PFSK-1 (cell line): ENCODE results near the gene ISG15.

ENCODE experiments used
- FOXP2 ChIP-seq: optimal IDR thresholded peaks from 2 replicates; pipeline ENCODE3; 2011; ENCODE audit warnings: borderline replicate concordance, control low read depth, inconsistent platforms; ENCODE audit not compliant: insufficient read depth; ENCODE audit errors: extremely low read length, extremely low read depth
- POLR2AphosphoS5 ChIP-seq: IDR thresholded peaks from 2 replicates; pipeline ENCODE4 v1.6.1; 2012; ENCODE audit warnings: low read depth, mild to moderate bottlenecking, control low read depth, low read length, moderate library complexity
- REST ChIP-seq, 2 experiments: IDR thresholded peaks; 2 replicates each; pipeline versions ENCODE4 v1.6.1 to v1.8.0; 2011 to 2012; ENCODE audit warnings: low read depth in 2 of 2, low read length in 2 of 2, control low read depth in 1 of 2, inconsistent platforms in 1 of 2, mild to moderate bottlenecking in 1 of 2, moderate library complexity in 1 of 2; ENCODE audit not compliant: insufficient read depth in 1 of 2
- SIN3A ChIP-seq: IDR thresholded peaks from 2 replicates; pipeline ENCODE4 v1.6.1; 2012; ENCODE audit warnings: mild to moderate bottlenecking, low read length, moderate library complexity, borderline replicate concordance; ENCODE audit not compliant: insufficient read depth
- TAF1 ChIP-seq: IDR thresholded peaks from 2 replicates; pipeline ENCODE4 v1.6.1; 2012; ENCODE audit warnings: low read length, control low read depth, borderline replicate concordance; ENCODE audit not compliant: insufficient read depth

DNA sequence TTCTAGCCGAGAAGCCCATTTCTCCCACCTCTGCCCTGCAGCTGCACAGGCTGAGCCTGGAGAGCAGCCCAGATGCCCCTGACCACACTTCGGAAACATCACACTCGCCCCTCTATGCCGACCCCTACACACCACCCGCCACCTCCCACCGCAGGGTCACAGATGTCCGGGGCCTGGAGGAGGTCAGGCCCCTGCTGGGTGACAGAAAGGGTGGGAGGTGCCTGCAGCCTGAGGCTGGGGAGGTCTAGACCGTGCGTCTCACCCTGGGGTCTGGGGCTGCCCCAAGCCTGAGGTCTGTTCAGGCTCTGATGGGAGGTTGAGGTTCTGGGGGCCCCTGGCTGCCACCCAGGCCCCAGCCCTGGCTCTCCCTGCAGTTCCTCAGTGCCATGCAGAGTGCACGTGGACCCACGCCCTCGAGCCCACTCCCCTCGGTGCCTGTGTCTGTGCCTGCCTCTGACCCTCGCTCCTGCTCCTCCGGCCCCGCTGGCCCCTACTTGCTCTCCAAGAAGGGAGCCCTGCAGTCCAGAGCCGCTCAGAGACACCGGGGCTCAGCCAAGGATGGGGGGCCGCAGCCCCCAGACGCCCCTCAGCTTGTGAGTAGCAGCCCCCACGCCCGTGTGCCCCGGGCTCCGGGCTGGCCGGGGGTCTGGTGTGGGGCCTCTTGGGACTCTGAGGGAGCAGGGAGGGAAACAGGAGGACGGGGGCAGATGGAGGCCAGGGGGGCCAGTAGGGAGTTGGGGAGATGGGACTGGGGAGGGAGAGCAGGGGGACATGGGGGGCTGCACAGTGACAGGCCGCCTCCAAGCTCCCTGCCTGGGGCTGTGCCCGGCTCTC, 39.6 kb upstream of the ISG15 start:
- TF ChIP-seq POLR2AphosphoS5 (no peak), REST (IDR thresholded peaks at IDR 0.05; ENCODE audit: insufficient read depth in 1 of 2, low read depth in 2 of 2, low read length in 2 of 2) (no peak), FOXP2 (no peak), TAF1 (no peak), SIN3A (no peak)
